Lower leg skin (tissue), 4 donors: ENCODE measurements around the gene PNKD. TPM values are rescaled to one million over a fixed set of nuclear protein-coding genes. Genes with fewer than 3 reads are reported as not detected.
A peak's percentile ranks its signal among the peaks of the same experiment; 100 is the strongest.

Experiments used
- DNase-seq, 2 donors: peaks; one replicate each; pipeline ENCODE4 v3.0.0-alpha.2; 2019; ENCODE audit warnings: low spot score in 2 of 2
- H3K4me3 ChIP-seq: fragments of 200-600 bp; sonication (generic); 2 replicates; pipeline ENCODE4 v1.5.1; 2017; ENCODE audit warnings: mild to moderate bottlenecking, low read depth; ENCODE audit not compliant: poor library complexity, severe bottlenecking
- CTCF ChIP-seq, 3 donors: fragments of 450-650 bp; IDR thresholded peaks; one replicate each; pipeline ENCODE4 v1.5.1; 2016; ENCODE audit warnings: antibody characterized with exemption in 3 of 3, mild to moderate bottlenecking in 3 of 3, moderate library complexity in 2 of 3
- POLR2A ChIP-seq, 2 donors: fragments of 450-650 bp; IDR thresholded peaks; one replicate each; pipeline ENCODE4 v1.6.1; 2016 to 2017; ENCODE audit warnings: antibody characterized with exemption in 2 of 2, mild to moderate bottlenecking in 1 of 2, moderate library complexity in 1 of 2
- WGBS, 2 donors: methylation state at CpG; one replicate each; pipeline ENCODE4 v1.1.5; 2018; 5-methylcytosine and 5-hydroxymethylcytosine counted together
- intact Hi-C: fragments of 100-400 bp; cut with DNase I; formaldehyde crosslinking; loops from one replicate; pipeline ENCODE4 v1.15.0; 2023; ENCODE audit warnings: low total_unique reads
- total RNA-seq, 4 donors: library from RNA; depleted of rRNA; stranded (reverse); fragments of >200 nt; gene quantifications; one replicate each; pipeline ENCODE4 v1.1.0, GENCODE V29; 2016

Gene PNKD
- total RNA-seq, result 10 to 100 TPM; 26.6 to 60.6 (median 43.3) TPM

GRCh38 chr2:218269900-218270720 is at the start of gene PNKD, which contains the start of gene AAMP:
PNKD (plus strand) TSS chr2:218270519; CDS start chr2:218270536, 17 bp downstream.
AAMP (minus strand) TSS chr2:218270137; CDS start chr2:218270086, 51 bp downstream.
- TF ChIP-seq CTCF (IDR thresholded peaks at IDR 0.05) (no peak), POLR2A (IDR thresholded peaks at IDR 0.05) (peak in 1 of 2 donors; percentile 31)
- peak; percentile 100 for DNase-seq
- intact Hi-C loops, result loop anchor here (10.0 kb wide), 2 partner anchors 85 to 125 kb away; partner anchors contain the start of gene CTDSP1
- peak within 1 kb of the TSS; percentile 73 for H3K4me3 ChIP-seq
- WGBS, 2 donors, result 1% methylated on average over 57 to 58 of the region's 64 CpGs

- TF ChIP-seq CTCF (IDR thresholded peaks at IDR 0.05) (no peak), POLR2A (IDR thresholded peaks at IDR 0.05) (no peak)
- DNase-seq, result no peak
- H3K4me3 ChIP-seq, result no peak overlapping the region
- 37 to 52% methylated on average over 5 of the region's 5 CpGs for WGBS, 2 donors
- intact Hi-C loops, result no loop called here
These were observed 49.3 kb upstream of the PNKD start for GRCh38 chr2:218221000-218221399.

GRCh38 chr2:218223046-218223445 is 47.3 kb upstream of the PNKD start:
- H3K4me3 ChIP-seq, result no peak overlapping the region
- no peak for DNase-seq
- intact Hi-C loops, result no loop called here
- TF ChIP-seq POLR2A (IDR thresholded peaks at IDR 0.05), result no peak
- 58 to 64% methylated on average over 5 of the region's 5 CpGs for whole genome bisulfite sequencing, 2 donors

GRCh38 chr2:218224186-218224585 is 46.1 kb upstream of the PNKD start:
- WGBS, 2 donors, result 57 to 66% methylated on average over 1 of the region's 1 CpG
- no peak for DNase-seq
- no peak overlapping the region for H3K4me3 ChIP-seq
- TF ChIP-seq POLR2A (IDR thresholded peaks at IDR 0.05), result no peak
- TF ChIP-seq CTCF (IDR thresholded peaks at IDR 0.05), result no peak
- intact Hi-C loops, result no loop called here

- intact Hi-C loops, result no loop called here
- no peak for DNase-seq
- H3K4me3 ChIP-seq, result no peak overlapping the region
- WGBS, 2 donors, result 73 to 81% methylated on average over 3 of the region's 3 CpGs
- no peak for TF ChIP-seq POLR2A (IDR thresholded peaks at IDR 0.05)
- no peak for TF ChIP-seq CTCF (IDR thresholded peaks at IDR 0.05)
These were observed 43.4 kb upstream of the PNKD start for GRCh38 chr2:218226903-218227302.

GRCh38 chr2:218228366-218229090 is 41.8 kb upstream of the PNKD start:
- WGBS, 2 donors, result 85 to 90% methylated on average over 6 of the region's 6 CpGs
- H3K4me3 ChIP-seq, result no peak overlapping the region

More at GRCh38 chr2:218228366-218229090, 41.8 kb upstream of the PNKD start:
- no peak for DNase-seq
- TF ChIP-seq POLR2A (IDR thresholded peaks at IDR 0.05), result no peak
- no peak for TF ChIP-seq CTCF (IDR thresholded peaks at IDR 0.05)
- intact Hi-C loops, result no loop called here
